SW480 (cell line): ENCODE data around the gene FKRP.
"Not testable (repeated sequence)": the region's sequence is repeated elsewhere in the genome, so short reads cannot be mapped to it uniquely, and the experiment has no call there.

ENCODE experiments used
- DNase-seq: peaks from one replicate; pipeline ENCODE4 v3.0.0-alpha.2; 2016; ENCODE audit warnings: low spot score

The FKRP gene

DNA sequence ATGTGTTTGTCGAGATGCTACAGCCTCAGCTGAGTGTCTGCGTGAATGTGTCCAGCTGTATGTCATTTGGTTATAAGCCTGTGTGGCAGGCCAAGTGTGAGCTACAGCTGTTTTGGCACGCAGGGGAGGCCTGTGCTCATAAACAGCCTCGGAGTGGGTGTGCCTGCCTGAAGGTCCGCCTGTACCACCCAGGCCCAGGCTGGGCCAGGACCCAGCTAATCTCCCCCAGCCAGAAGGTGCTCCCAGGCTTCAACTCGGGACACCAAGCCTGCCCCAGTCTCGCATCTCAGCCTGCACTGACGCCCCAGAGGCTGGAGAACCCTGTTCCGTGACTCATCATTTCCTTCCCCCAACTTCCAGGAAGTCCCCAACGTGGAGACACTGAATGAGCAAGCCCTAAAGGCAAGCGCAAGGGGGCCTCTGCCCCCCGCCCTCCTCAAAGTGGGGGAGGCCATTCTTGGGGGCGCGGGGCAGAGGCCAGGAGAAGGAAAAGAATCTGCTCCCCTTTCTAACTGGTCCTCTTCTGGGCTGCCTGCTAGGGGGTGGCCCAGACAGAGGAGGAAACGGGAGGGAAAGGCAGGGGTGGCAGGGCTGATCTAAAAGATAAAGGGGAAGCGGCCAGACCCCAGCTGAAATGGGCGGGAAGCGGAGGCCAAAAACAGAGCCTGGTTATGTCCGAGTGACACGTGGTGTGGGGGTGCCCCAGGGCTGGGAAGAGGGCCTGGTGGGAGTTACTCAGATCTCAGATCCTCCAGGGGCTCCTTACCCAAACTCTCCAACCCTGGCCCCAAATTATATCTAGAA lies 40.6 kb downstream of the FKRP start:
- DNase-seq, result peak; percentile 89

DNA sequence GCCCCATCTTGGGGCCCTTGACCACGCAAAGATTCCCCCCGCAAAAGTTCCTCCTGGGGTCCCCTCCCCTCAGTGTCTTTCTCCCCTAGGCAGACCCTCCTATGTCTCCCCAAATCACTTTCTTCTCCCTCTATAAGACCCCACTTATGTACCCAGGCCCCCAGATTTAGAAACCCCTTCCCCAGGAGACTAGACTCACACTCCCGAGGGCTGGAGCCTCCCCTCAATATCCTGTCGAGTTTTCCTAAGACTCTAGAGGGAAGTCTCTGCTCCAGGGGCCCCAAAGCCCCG lies 41.1 kb downstream of the FKRP start:
- DNase-seq, result no peak

DNA sequence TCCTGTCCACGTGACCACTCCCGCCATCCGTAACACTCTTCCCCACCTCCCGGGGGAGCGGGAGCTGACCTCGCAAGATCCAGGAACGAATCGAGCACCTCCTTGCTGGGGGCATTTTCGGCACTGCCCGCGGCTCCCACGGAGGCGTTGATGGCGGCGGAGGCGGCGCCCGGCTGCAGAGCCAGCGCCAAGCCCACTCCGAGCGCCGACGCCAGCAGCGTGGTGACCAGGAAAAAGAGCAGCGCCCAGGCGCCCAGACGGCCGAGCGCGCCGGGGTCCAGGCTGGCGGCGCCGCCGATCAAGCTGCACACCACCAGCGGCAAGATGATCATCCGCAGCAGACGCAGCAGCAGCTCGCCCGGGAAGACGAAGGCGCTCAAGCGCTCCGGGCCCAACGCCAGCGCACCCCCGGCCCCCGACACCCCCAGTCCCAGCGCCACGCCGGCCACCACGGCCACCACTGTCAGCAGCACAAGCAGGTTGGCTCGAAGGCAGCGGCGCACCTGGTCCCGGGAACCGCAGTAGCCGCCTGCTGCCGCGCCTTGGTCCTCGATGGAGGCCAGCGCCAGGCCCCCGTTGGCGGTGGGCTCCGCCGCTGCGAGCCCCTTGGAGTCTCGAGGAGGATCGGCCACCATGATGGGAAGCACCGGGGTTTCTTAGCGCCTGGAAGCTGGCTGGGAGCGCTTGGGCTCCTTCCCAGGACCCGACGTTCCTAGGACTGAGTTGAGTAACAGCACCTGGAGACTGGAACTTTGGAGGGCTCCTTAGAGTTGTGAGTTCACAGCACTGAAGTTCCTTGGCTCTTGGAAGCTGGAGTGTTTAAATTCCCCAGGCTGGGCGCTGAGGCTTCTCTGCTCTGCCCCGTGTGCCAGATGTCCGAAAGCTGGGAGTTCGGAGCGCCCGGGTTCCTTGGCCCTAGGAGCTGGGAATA lies 41.7 kb downstream of the FKRP start:
- no peak for DNase-seq

DNA sequence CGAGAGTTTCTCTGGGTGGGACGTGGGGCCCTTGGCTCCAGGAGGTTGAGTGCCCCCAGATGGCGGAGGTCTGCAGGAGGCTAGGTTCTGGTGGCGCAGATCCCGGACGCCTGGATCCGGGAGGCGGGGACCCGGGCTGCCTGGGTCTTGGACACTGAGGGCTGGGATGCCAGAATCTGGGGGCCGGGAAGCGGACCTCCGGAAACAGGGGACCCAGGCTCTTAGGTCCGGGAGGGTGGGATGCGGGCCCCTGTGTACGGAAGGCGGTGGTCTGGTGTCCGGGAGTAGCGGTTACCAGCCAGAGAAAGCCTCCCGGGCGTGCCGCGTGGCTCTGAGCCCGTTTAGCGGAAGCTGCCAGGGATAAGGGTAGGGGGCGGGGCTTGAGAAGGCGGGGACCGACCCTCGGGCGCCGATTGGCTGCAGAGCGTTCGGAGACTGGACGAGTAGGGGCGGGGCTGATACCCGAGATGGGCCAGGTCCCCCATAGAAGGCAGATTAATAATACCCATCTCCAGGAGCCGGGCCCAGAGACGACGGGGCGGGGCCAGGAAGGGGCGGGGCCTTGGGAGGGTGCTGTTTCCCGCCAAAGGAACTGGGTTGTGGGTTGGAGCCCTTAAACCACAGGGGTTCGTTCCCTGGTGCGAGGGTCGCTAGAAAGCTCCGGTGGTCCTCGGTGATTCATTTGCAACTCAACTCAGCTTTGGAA lies 42.6 kb downstream of the FKRP start, which contains the start of gene SLC1A5:
SLC1A5 (minus strand) TSS at position 333 of the 706 bp plus-strand sequence. CDS start 629 bp downstream, outside the sequence.
- peak; percentile 100 for DNase-seq

DNA sequence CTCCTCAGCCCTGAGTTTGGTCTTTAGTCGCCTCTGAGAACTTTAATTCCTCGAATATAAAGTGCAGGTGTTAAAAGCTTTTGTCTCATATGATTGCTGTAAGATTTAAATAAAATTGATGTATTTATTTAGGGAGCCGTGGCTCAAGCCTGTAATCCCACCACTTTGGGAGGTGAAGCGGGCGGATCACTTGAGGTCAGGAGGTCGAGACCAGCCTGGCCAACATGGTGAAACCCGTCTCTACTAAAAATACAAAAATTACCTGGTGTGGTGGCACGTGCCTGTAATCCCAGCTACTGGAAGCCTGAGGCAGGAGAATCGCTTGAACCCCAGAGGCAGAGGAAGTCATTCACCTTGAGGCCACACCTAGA lies 43.1 kb downstream of the FKRP start:
- DNase-seq, result no peak

DNA sequence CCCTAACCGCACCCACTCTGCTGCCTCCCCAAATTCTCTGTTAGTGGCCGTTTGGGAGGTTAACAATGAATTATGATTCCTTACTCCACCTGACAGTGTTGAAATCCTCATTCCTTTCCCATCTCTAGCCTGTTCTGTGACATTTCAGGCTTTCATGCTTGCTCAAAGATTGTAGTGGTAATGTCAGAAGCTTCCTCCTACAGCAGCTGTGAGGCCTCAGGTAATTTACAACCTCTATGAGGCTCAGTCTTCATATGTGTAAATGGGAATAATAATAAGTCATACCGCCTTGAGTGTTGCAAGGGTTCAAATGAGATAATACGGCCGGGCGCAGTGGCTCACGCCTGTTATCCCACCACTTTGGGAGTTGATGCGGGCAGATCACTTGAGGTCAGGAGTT lies 43.5 kb downstream of the FKRP start:
- no peak for DNase-seq

DNA sequence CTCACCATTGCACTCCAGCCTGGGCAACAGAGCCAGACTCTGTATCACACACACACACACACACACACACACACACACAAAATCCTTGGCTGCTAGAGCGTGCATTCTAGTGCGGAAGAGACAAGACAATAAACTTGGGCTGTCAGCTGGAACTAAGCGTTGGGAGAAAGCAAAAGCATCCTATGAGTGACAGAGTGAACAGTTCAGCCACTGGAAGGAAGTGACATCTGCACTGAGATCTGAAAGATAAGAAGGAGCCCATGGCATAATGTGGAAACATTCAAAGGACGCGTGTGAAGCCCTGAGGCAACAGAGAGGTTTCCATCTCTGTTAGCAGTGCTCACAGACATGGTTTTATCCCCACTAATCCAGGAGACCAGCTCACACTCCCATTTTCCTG lies 46.1 kb downstream of the FKRP start:
- peak; percentile 72 for DNase-seq

DNA sequence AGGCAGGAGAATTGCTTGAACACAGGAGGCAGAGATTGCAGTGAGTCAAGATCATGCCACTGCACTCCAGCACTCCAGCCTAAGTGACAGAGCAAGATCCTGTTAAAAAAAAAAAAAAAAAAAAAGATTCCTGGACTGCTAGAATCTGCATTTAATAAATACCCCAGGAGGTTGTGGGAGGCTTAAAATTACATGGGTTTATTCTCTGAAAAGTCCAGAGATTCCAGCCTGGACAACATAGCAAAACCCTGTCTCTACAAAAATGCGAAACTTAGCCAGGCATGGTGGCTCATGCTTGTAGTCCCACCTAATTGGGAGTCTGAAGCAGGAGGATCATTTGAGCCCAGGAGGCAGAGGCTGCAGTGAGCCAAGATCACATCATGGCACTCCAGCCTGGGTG lies 52.0 kb downstream of the FKRP start:
- no peak for DNase-seq

DNA sequence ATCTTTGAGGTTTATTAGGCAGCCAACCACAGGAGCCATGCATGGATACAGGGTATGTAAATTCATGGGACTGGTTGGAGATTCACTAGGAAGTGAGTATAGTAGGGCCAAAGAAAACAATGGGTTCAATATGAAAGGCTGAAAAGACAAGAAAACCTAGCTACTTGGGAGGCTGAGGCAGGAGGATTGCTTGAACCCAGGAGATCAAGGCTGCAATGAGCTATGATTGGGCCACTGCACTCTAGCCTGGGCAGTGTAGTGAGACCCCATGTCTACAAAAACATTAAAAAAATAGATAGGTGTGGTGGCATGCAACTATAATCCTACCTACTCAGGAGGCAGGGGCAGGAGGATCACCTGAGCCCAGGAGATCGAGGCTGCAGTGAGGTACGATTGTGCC lies 52.9 kb downstream of the FKRP start:
- no peak for DNase-seq

DNA sequence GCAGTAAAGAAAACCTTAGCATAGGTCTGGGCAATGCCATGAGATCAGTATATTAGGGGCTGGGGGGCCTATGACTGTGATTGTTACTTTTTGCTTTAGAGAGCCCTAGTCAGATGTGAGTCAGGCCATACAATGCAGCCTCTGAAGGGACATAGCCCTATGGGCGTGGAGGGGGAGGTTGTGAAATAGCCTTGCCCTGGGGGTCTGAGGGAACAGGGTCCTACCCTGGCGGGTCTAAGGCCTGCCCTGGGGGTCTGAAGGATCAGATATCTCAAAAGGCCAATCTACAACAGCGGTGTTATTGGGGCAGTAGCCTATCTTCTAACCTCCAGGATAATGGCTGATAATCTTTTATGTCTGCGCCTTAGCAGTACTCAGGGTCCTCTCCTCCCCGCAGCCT lies 56.3 kb downstream of the FKRP start:
- no peak for DNase-seq

DNA sequence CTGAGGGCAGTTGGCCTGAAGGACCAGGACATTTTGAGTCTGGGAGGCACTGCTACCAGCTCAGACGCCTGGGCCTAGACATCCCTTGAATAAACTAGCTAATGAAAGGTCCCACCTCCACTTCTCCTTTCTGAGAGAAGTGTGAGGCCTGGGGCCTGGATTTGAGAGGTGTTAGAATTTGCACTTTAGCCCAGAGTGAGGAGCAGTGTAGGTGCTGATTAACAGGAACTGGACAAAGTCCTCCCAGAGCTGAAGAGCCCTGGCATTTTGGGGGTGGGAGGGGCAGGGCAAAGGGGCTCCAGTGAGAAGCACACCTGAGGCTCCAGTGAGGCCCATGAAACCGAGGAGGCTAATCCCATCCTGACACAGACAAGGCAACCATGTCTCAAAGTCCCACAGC lies 57.7 kb downstream of the FKRP start:
- no peak for DNase-seq

DNA sequence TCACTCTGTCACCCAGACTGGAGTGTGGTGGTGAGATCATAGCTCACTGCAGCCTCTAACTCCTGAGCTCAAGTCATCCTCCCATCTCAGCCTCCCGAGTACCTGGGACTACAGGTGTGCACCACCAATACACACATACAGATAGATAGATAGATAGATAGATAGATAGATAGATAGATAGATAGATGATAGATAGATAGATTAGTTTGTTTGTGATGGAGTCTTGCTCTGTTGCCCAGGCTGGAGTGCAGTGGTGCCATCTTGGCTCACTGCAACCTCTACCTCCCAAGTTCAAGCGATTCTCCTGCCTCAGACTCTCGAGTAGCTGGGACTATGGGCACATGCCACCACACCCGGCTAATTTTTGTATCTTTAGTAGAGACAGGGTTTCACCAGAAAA lies 58.6 kb downstream of the FKRP start:
- not testable (repeated sequence) for DNase-seq

DNA sequence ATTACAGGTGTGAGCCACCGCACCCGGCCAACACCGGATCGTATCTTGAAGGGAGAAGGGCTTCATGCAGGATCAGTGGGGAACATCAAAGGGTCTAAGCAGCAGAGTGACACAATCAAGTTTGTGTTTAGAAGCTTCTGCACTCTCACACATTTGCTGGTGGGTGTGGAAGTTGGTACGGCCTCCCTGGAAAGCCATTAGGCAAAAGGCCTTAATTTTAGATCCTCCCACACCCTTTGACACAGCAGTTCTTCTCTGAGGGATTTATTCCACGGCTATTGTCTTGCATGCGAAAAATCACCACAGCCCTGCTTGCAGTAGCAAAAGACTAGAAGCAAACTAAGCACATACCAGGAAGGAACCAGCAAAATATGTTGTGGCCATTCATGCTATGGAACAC lies 60.8 kb downstream of the FKRP start:
- peak; percentile 76 for DNase-seq
